Neutrophil (primary cell): ENCODE data around the gene GNAT1.

Experiments
- H3K27ac ChIP-seq: fragments of 200-600 bp; sonication (generic); 2 replicates; pipeline ENCODE4 v1.5.1; 2016; ENCODE audit warnings: mild to moderate bottlenecking, moderate library complexity
- H3K27me3 ChIP-seq: fragments of 200-600 bp; sonication (generic); 2 replicates; pipeline ENCODE4 v1.6.0; 2016; ENCODE audit warnings: mild to moderate bottlenecking
- H3K36me3 ChIP-seq: fragments of 200-600 bp; sonication (generic); 2 replicates; pipeline ENCODE4 v1.5.1; 2017
- H3K4me1 ChIP-seq, 2 experiments: fragments of 200-600 bp in 1 of 2; sonication (generic) in 1 of 2; 1 replicate in 1 of 2; 2 replicates in 1 of 2; pipeline versions ENCODE4 v1.5.1 to v1.6.1; 2013 to 2016; ENCODE audit warnings: low read depth in 1 of 2, low read length in 1 of 2, mild to moderate bottlenecking in 1 of 2, moderate library complexity in 1 of 2; ENCODE audit not compliant: control insufficient read depth in 1 of 2, insufficient read depth in 1 of 2
- H3K4me3 ChIP-seq, 2 experiments: fragments of 200-600 bp in 1 of 2; sonication (generic) in 1 of 2; 1 replicate in 1 of 2; 2 replicates in 1 of 2; pipeline ENCODE4 v1.5.1; 2013 to 2016; ENCODE audit warnings: low read depth in 1 of 2, low read length in 1 of 2, mild to moderate bottlenecking in 1 of 2, moderate library complexity in 1 of 2
- H3K9me3 ChIP-seq: fragments of 200-600 bp; sonication (generic); 2 replicates; pipeline ENCODE4 v1.5.1; 2016
- CTCF ChIP-seq: fragments of 200-600 bp; sonication (generic); IDR thresholded peaks from 2 replicates; pipeline ENCODE4 v1.5.1; 2016; ENCODE audit warnings: antibody characterized with exemption

Gene GNAT1

GRCh38 chr3:50194128-50194902 is 2.9 kb downstream of the GNAT1 start:
- H3K27ac ChIP-seq, result no peak overlapping the region
- H3K36me3 ChIP-seq, result no peaks in the 10 kb centered on the region
- peaks cover 6 to 10% of the 10 kb centered on the region in 2 experiments for H3K4me1 ChIP-seq
- H3K27me3 ChIP-seq, result peaks cover 67% of the 10 kb centered on the region
- H3K9me3 ChIP-seq, result no peaks in the 10 kb centered on the region
- H3K4me3 ChIP-seq, result peak overlapping the region; percentile 10 to 39
- TF ChIP-seq CTCF, result peak; percentile 25

GRCh38 chr3:50194903-50195500 is 3.6 kb downstream of the GNAT1 start:
- H3K4me3 ChIP-seq, result peak overlapping the region; percentile 10 to 39
- H3K27ac ChIP-seq, result no peak overlapping the region
- no peak for TF ChIP-seq CTCF
- H3K4me1 ChIP-seq, result peaks cover 6 to 10% of the 10 kb centered on the region in 2 experiments
- H3K27me3 ChIP-seq, result peaks cover 73% of the 10 kb centered on the region
- no peaks in the 10 kb centered on the region for H3K36me3 ChIP-seq
- no peaks in the 10 kb centered on the region for H3K9me3 ChIP-seq

GRCh38 chr3:50195501-50196252 is 4.3 kb downstream of the GNAT1 start:
- no peak for TF ChIP-seq CTCF
- H3K4me3 ChIP-seq, result no peak overlapping the region
- no peaks in the 10 kb centered on the region for H3K9me3 ChIP-seq
- peaks cover 6 to 10% of the 10 kb centered on the region in 2 experiments for H3K4me1 ChIP-seq
- H3K27me3 ChIP-seq, result peaks cover 75% of the 10 kb centered on the region
- no peaks in the 10 kb centered on the region for H3K36me3 ChIP-seq
- no peak overlapping the region for H3K27ac ChIP-seq

- H3K4me1 ChIP-seq, result peaks cover 6 to 10% of the 10 kb centered on the region in 2 experiments
- no peak overlapping the region for H3K4me3 ChIP-seq
- H3K27ac ChIP-seq, result no peak overlapping the region
- peaks cover 82% of the 10 kb centered on the region for H3K27me3 ChIP-seq
- no peaks in the 10 kb centered on the region for H3K36me3 ChIP-seq
- H3K9me3 ChIP-seq, result no peaks in the 10 kb centered on the region
- no peak for TF ChIP-seq CTCF
Observed at GRCh38 chr3:50196253-50196801, 4.9 kb downstream of the GNAT1 start.

- Histone ChIP-seq H3K36me3 (no peaks in the 10 kb centered on the region), H3K4me1 (peaks cover 0 to 12% of the 10 kb centered on the region in 2 experiments), H3K27me3 (peaks cover 93% of the 10 kb centered on the region), H3K4me3 (no peak overlapping the region), H3K27ac (no peak overlapping the region), H3K9me3 (no peaks in the 10 kb centered on the region)
- TF ChIP-seq CTCF, result no peak
Observed at GRCh38 chr3:50201573-50202315, 10.3 kb downstream of the GNAT1 start.
